KG1 (cell line): ENCODE measurements around the gene KIAA1671.

Experiments
- DNase-seq: peaks from one replicate; lab custom pipeline; 2025; lab: John Stamatoyannopoulos, UW

The KIAA1671 gene

GRCh38 chr22:25094579-25094978 lies 142.1 kb downstream of the KIAA1671 start:
- DNase-seq: no peak

GRCh38 chr22:25095869-25096268 lies 143.4 kb downstream of the KIAA1671 start:
- no peak for DNase-seq

- no peak for DNase-seq
Measured at GRCh38 chr22:25096638-25097405, 144.3 kb downstream of the KIAA1671 start.

- no peak for DNase-seq
Measured at GRCh38 chr22:25098445-25099081, 146.0 kb downstream of the KIAA1671 start.

- DNase-seq: no peak
Measured at GRCh38 chr22:25099202-25099601, 146.7 kb downstream of the KIAA1671 start.

GRCh38 chr22:25100402-25100801 lies 147.9 kb downstream of the KIAA1671 start:
- no peak for DNase-seq

- DNase-seq: no peak
Measured at GRCh38 chr22:25100948-25101347, 148.4 kb downstream of the KIAA1671 start.

- no peak for DNase-seq
Measured at GRCh38 chr22:25101501-25101900, 149.0 kb downstream of the KIAA1671 start.

- DNase-seq: no peak
Measured at GRCh38 chr22:25101986-25102385, 149.5 kb downstream of the KIAA1671 start.

GRCh38 chr22:25102722-25103121 lies 150.2 kb downstream of the KIAA1671 start:
- no peak for DNase-seq

GRCh38 chr22:25104367-25104766 lies 151.9 kb downstream of the KIAA1671 start:
- no peak for DNase-seq

GRCh38 chr22:25105817-25106650 lies 153.5 kb downstream of the KIAA1671 start:
- no peak for DNase-seq

GRCh38 chr22:25109878-25110595 lies 157.5 kb downstream of the KIAA1671 start:
- DNase-seq: no peak

- DNase-seq: no peak
Measured at GRCh38 chr22:25110596-25110845, 158.0 kb downstream of the KIAA1671 start.

- DNase-seq: peak; percentile 17
Measured at GRCh38 chr22:25110846-25111578, 158.5 kb downstream of the KIAA1671 start.

- no peak for DNase-seq
Measured at GRCh38 chr22:25111579-25112517, 159.3 kb downstream of the KIAA1671 start.

GRCh38 chr22:25112538-25113253 lies 160.2 kb downstream of the KIAA1671 start:
- no peak for DNase-seq

- no peak for DNase-seq
Measured at GRCh38 chr22:25113316-25113721, 160.8 kb downstream of the KIAA1671 start.
